DND-41 (cell line): ENCODE data around the gene MACROD2.

ENCODE experiments used
- ATAC-seq: fragments of 200-7000 bp; cut with Tn5 transposase; 3 replicates; pipeline ENCODE4 v1.9.1; 2021; ENCODE audit warnings: low read depth; ENCODE audit not compliant: insufficient read depth
- DNase-seq: peaks from one replicate; pipeline ENCODE4 v3.0.0-alpha.2; 2020
- H2AFZ ChIP-seq: 2 replicates; pipeline ENCODE4 v1.6.0; 2012; ENCODE audit warnings: low read depth, low read length
- H3K27ac ChIP-seq: 2 replicates; pipeline ENCODE4 v1.5.1; 2012; ENCODE audit warnings: low read length, inconsistent platforms
- H3K27me3 ChIP-seq: fragments of 200-600 bp; sonication (generic); 2 replicates; pipeline ENCODE4 v1.6.0; 2012; ENCODE audit warnings: low read length, mild to moderate bottlenecking, inconsistent platforms; ENCODE audit not compliant: insufficient read depth, poor library complexity
- H3K36me3 ChIP-seq: 2 replicates; pipeline ENCODE4 v1.5.1; 2012; ENCODE audit warnings: low read length, inconsistent platforms; ENCODE audit not compliant: insufficient read depth
- H3K4me1 ChIP-seq: 2 replicates; pipeline ENCODE4 v1.5.1; 2012; ENCODE audit warnings: mild to moderate bottlenecking, low read length; ENCODE audit not compliant: insufficient read depth
- H3K4me2 ChIP-seq: 2 replicates; pipeline ENCODE4 v1.6.0; 2012; ENCODE audit warnings: mild to moderate bottlenecking, moderate library complexity, low read length, inconsistent platforms; ENCODE audit not compliant: insufficient read depth
- H3K4me3 ChIP-seq, 2 experiments: fragments of 200-600 bp in 1 of 2; shearing (Covaris generic) in 1 of 2; 2 replicates each; pipeline ENCODE4 v1.5.1; 2012 to 2016; ENCODE audit warnings: inconsistent platforms in 2 of 2, low read length in 2 of 2, mild to moderate bottlenecking in 2 of 2, low read depth in 1 of 2, moderate library complexity in 1 of 2
- H3K79me2 ChIP-seq: 2 replicates; pipeline ENCODE4 v1.6.0; 2012; ENCODE audit warnings: low read length, inconsistent platforms; ENCODE audit not compliant: insufficient read depth
- H3K9ac ChIP-seq: 2 replicates; pipeline ENCODE4 v1.6.0; 2012; ENCODE audit warnings: low read depth, mild to moderate bottlenecking, inconsistent platforms, low read length, moderate library complexity
- H3K9me3 ChIP-seq: 2 replicates; pipeline ENCODE4 v1.5.1; 2012; ENCODE audit warnings: low read length, moderate library complexity, mild to moderate bottlenecking, inconsistent platforms; ENCODE audit not compliant: insufficient read depth, severe bottlenecking
- H4K20me1 ChIP-seq: 2 replicates; pipeline ENCODE4 v1.6.0; 2012; ENCODE audit warnings: low read length; ENCODE audit not compliant: insufficient read depth
- CTCF ChIP-seq: IDR thresholded peaks from 2 replicates; pipeline ENCODE4 v1.5.1; 2012; ENCODE audit warnings: borderline replicate concordance, low read length, moderate library complexity, mild to moderate bottlenecking; ENCODE audit not compliant: poor library complexity, severe bottlenecking; ENCODE audit errors: extremely low read depth
- EZH2 ChIP-seq: IDR thresholded peaks from 3 replicates; pipeline ENCODE4 v1.6.1; 2012; ENCODE audit warnings: borderline replicate concordance, low read depth, mild to moderate bottlenecking, moderate library complexity, low read length, inconsistent platforms; ENCODE audit not compliant: severe bottlenecking

Gene MACROD2

GRCh38 chr20:14732343-14732742 lies 737.0 kb downstream of the MACROD2 start:
- no peak overlapping the region for H3K27ac ChIP-seq
- DNase-seq (no peak), ATAC-seq (no peak)
- H3K4me2 ChIP-seq: no peak overlapping the region
- H3K9ac ChIP-seq: no peak overlapping the region
- H3K27me3 ChIP-seq: no peaks in the 10 kb centered on the region
- H4K20me1 ChIP-seq: no peaks in the 10 kb centered on the region
- no peak overlapping the region for H2AFZ ChIP-seq
- no peak overlapping the region for H3K4me3 ChIP-seq
- no peaks in the 10 kb centered on the region for H3K36me3 ChIP-seq
- no peaks in the 10 kb centered on the region for H3K9me3 ChIP-seq
- H3K79me2 ChIP-seq: no peaks in the 10 kb centered on the region
- H3K4me1 ChIP-seq: no peaks in the 10 kb centered on the region
- TF ChIP-seq CTCF: no peak
- TF ChIP-seq EZH2: no peak

- no peaks in the 10 kb centered on the region for H3K79me2 ChIP-seq
- H3K4me1 ChIP-seq: no peaks in the 10 kb centered on the region
- H4K20me1 ChIP-seq: no peaks in the 10 kb centered on the region
- H3K36me3 ChIP-seq: no peaks in the 10 kb centered on the region
- no peak overlapping the region for H2AFZ ChIP-seq
- no peak overlapping the region for H3K9ac ChIP-seq
- no peak for DNase-seq
- TF ChIP-seq CTCF: no peak
- TF ChIP-seq EZH2: no peak
- H3K27me3 ChIP-seq: no peaks in the 10 kb centered on the region
- H3K9me3 ChIP-seq: no peaks in the 10 kb centered on the region
- H3K4me3 ChIP-seq: no peak overlapping the region
- no peak for ATAC-seq
- H3K27ac ChIP-seq: no peak overlapping the region
- H3K4me2 ChIP-seq: no peak overlapping the region
These were observed 737.7 kb downstream of the MACROD2 start for GRCh38 chr20:14732996-14733395.

- Histone ChIP-seq H3K27me3 (no peaks in the 10 kb centered on the region), H3K9me3 (no peaks in the 10 kb centered on the region), H3K4me3 (no peak overlapping the region), H3K36me3 (no peaks in the 10 kb centered on the region), H3K79me2 (no peaks in the 10 kb centered on the region), H3K4me1 (no peaks in the 10 kb centered on the region), H3K9ac (no peak overlapping the region), H2AFZ (no peak overlapping the region), H3K27ac (no peak overlapping the region), H4K20me1 (no peaks in the 10 kb centered on the region), H3K4me2 (no peak overlapping the region)
- DNase-seq (no peak), ATAC-seq (no peak)
- TF ChIP-seq CTCF (no peak), EZH2 (no peak)
These were observed 745.1 kb downstream of the MACROD2 start for GRCh38 chr20:14740380-14740779.

- Histone ChIP-seq H3K79me2 (no peaks in the 10 kb centered on the region), H3K9me3 (no peaks in the 10 kb centered on the region), H4K20me1 (no peaks in the 10 kb centered on the region), H3K36me3 (no peaks in the 10 kb centered on the region), H3K4me3 (no peak overlapping the region), H3K27ac (no peak overlapping the region), H3K9ac (no peak overlapping the region), H3K4me2 (no peak overlapping the region), H2AFZ (no peak overlapping the region), H3K4me1 (no peaks in the 10 kb centered on the region), H3K27me3 (no peaks in the 10 kb centered on the region)
- DNase-seq: no peak
- TF ChIP-seq CTCF: peak; percentile 11
- no peak for TF ChIP-seq EZH2
- ATAC-seq: no peak
These were observed 746.3 kb downstream of the MACROD2 start for GRCh38 chr20:14741616-14742015.
